ENCODE data around the gene ME3. TPM values are rescaled to one million over a fixed set of nuclear protein-coding genes. Genes with fewer than 3 reads are reported as not detected.
A peak's percentile ranks its signal among the peaks of the same experiment; 100 is the strongest.
"Not testable (repeated sequence)": the region's sequence is repeated elsewhere in the genome, so short reads cannot be mapped to it uniquely, and the experiment has no call there.

ME3 gene
- total RNA-seq, 4 donors from 2014 or later: 1.9 to 18.3 (median 5.6) TPM

GRCh38 chr11:86431258-86431657 lies 241.2 kb downstream of the ME3 start:
- DNase-seq: no peak
- no peaks in the 10 kb centered on the region for H3K4me1 ChIP-seq
- H3K27ac ChIP-seq: no peak overlapping the region
- no peaks in the 10 kb centered on the region for H3K36me3 ChIP-seq
- no peak overlapping the region for H3K4me3 ChIP-seq
- TF ChIP-seq POLR2A (IDR thresholded peaks at IDR 0.05) (no peak), CTCF (IDR thresholded peaks at IDR 0.05) (no peak)
- no peaks in the 10 kb centered on the region for H3K27me3 ChIP-seq
- 92 to 94% methylated on average over 35 of the region's 37 CpGs for WGBS, 2 donors
- intact Hi-C loops (cut with DNase I): no loop called here
- H3K9me3 ChIP-seq: peaks cover 0 to 7% (median 0%) of the 10 kb centered on the region in 3 donors

- Histone ChIP-seq H3K4me1 (no peaks in the 10 kb centered on the region), H3K36me3 (no peaks in the 10 kb centered on the region), H3K27ac (no peak overlapping the region), H3K27me3 (no peaks in the 10 kb centered on the region), H3K9me3 (peaks cover 0 to 10% (median 0%) of the 10 kb centered on the region in 3 donors), H3K4me3 (no peak overlapping the region)
- intact Hi-C loops (cut with DNase I): no loop called here
- DNase-seq: no peak
- TF ChIP-seq CTCF (IDR thresholded peaks at IDR 0.05): no peak
- TF ChIP-seq POLR2A (IDR thresholded peaks at IDR 0.05): no peak
Measured at GRCh38 chr11:86427441-86427840, 245.0 kb downstream of the ME3 start.

- intact Hi-C loops (cut with DNase I); DNase-seq; H3K27ac ChIP-seq; H3K4me1 ChIP-seq; H3K9me3 ChIP-seq; H3K36me3 ChIP-seq; H3K27me3 ChIP-seq; H3K4me3 ChIP-seq: not testable (repeated sequence)
- WGBS, 2 donors: 63 to 70% methylated on average over 4 of the region's 4 CpGs
Measured at GRCh38 chr11:86423488-86423887, 248.9 kb downstream of the ME3 start.

GRCh38 chr11:86422371-86422770 lies 250.0 kb downstream of the ME3 start:
- Histone ChIP-seq H3K27ac (no peak overlapping the region), H3K27me3 (no peaks in the 10 kb centered on the region), H3K4me1 (no peaks in the 10 kb centered on the region), H3K4me3 (no peak overlapping the region), H3K9me3 (peaks cover 0 to 10% (median 0%) of the 10 kb centered on the region in 3 donors), H3K36me3 (no peaks in the 10 kb centered on the region)
- intact Hi-C loops (cut with DNase I): no loop called here
- 70 to 75% methylated on average over 11 to 12 of the region's 12 CpGs for WGBS, 2 donors
- no peak for DNase-seq
- TF ChIP-seq CTCF (IDR thresholded peaks at IDR 0.05) (no peak), POLR2A (IDR thresholded peaks at IDR 0.05) (no peak)

GRCh38 chr11:86421946-86422345 lies 250.5 kb downstream of the ME3 start:
- Histone ChIP-seq H3K4me1 (no peaks in the 10 kb centered on the region), H3K9me3 (peaks cover 0 to 10% (median 0%) of the 10 kb centered on the region in 3 donors), H3K27me3 (no peaks in the 10 kb centered on the region), H3K36me3 (no peaks in the 10 kb centered on the region), H3K4me3 (no peak overlapping the region), H3K27ac (no peak overlapping the region)
- no peak for TF ChIP-seq POLR2A (IDR thresholded peaks at IDR 0.05)
- no peak for TF ChIP-seq CTCF (IDR thresholded peaks at IDR 0.05)
- DNase-seq: no peak
- 75 to 82% methylated on average over 3 to 4 of the region's 4 CpGs for WGBS, 2 donors
- intact Hi-C loops (cut with DNase I): no loop called here

- DNase-seq: no peak
- Histone ChIP-seq H3K4me3 (no peak overlapping the region), H3K4me1 (no peaks in the 10 kb centered on the region), H3K27ac (no peak overlapping the region), H3K9me3 (no peaks in the 10 kb centered on the region), H3K36me3 (no peaks in the 10 kb centered on the region), H3K27me3 (no peaks in the 10 kb centered on the region)
- intact Hi-C loops (cut with DNase I): no loop called here
- TF ChIP-seq POLR2A (IDR thresholded peaks at IDR 0.05): no peak
- TF ChIP-seq CTCF (IDR thresholded peaks at IDR 0.05): peak in 1 of 6 experiments; percentile 13
- WGBS, 2 donors: 23 to 24% methylated on average over 2 of the region's 2 CpGs
Measured at GRCh38 chr11:86418917-86419316, 253.5 kb downstream of the ME3 start.
